GM12801 (cell line): ENCODE data around the gene BCL2L13.

ENCODE experiments used
- CTCF ChIP-seq: IDR thresholded peaks from one replicate; pipeline ENCODE4 v1.5.1; 2011; ENCODE audit warnings: control low read depth; ENCODE audit not compliant: insufficient read length; ENCODE audit errors: extremely low read depth

BCL2L13 gene

GRCh38 chr22:17637490-17638181 is 921 bp upstream of the BCL2L13 start:
- TF ChIP-seq CTCF: no peak

- TF ChIP-seq CTCF: no peak
Measured at GRCh38 chr22:17638182-17638431, 450 bp upstream of the BCL2L13 start.

GRCh38 chr22:17639247-17639741 is 737 bp downstream of the BCL2L13 start:
- no peak for TF ChIP-seq CTCF

- no peak for TF ChIP-seq CTCF
Measured at GRCh38 chr22:17641269-17641668, 2.7 kb downstream of the BCL2L13 start.

GRCh38 chr22:17647452-17647851 is 8.9 kb downstream of the BCL2L13 start:
- no peak for TF ChIP-seq CTCF

GRCh38 chr22:17647991-17648390 is 9.4 kb downstream of the BCL2L13 start:
- TF ChIP-seq CTCF: no peak

- no peak for TF ChIP-seq CTCF
Measured at GRCh38 chr22:17648569-17648968, 10.0 kb downstream of the BCL2L13 start.
